ENCODE data around the gene IGSF22.

IGSF22 gene

DNA sequence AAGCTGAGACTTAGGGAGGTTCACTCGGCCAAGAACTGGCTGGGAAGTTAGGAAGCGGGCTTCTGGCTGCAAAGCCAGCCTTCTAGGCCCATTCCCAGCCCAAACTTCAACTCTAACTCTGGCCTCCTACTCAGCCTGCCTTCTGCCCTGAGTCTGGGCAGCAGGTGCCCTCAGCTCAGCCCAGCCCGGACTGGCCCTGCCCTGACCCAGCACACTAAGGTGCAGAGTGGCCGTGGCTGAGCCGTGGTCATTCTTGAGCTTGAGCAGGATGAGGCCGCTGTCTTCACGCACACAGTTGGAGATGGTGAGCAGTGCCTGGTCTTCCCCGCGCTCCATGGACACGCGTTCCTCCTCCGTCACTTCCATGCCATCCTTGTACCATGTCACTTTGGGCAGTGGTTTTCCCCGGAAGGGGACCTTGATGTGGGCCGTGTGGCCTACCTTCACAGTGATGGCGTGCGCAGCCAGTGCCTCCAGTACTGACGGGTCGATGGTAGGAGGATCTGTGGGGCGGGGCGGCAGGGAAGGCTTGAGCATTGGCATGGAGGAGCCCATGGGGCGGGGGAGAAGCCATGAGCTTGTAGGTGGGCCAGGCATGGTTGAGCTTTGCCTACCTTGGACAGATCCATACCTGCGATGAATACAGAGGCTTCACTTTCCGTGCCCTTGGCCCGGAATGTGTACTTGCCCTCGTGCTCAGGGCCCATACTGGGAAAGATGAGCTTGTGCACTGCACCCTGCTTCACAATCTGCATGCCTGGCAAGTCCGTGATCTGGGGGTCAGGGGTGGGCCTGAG, 12.1 kb downstream of the IGSF22 start:
- no peak overlapping the region for H3K4me3 ChIP-seq (ENCODE audit: low read length)
- TF ChIP-seq ZNF274 (IDR thresholded peaks at IDR 0.05; ENCODE audit: low read depth, low read length), result no peak

DNA sequence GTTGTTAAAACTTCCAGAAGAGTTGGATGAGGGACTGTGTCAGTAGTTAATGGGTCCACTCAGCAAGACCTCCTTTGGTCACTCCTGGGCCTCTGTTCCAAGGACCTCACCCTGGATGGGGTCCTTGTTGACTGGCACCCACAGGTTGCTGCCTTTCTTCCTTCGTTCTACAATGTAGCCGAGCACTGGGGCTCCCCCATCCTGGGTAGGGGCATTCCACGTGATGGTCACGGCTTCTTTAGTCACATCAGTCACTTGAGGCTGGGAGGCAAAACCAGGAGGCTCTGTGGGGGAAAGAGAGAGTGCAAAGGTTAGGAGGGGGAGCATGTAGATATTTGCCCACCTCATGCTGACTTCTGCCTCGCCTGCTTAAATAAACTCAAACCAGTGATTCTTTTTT, 15.4 kb downstream of the IGSF22 start:
- TF ChIP-seq ZNF274 (IDR thresholded peaks at IDR 0.05; ENCODE audit: low read depth, low read length), result no peak

GRCh38 chr11:18709414-18709813, 16.6 kb downstream of the IGSF22 start:
- no peak overlapping the region for H3K4me3 ChIP-seq (ENCODE audit: low read length)
- TF ChIP-seq ZNF274 (IDR thresholded peaks at IDR 0.05; ENCODE audit: low read depth, low read length), result no peak

More for the DNA sequence above, 15.4 kb downstream of the IGSF22 start:
- H3K4me3 ChIP-seq (ENCODE audit: low read length), result no peak overlapping the region

GRCh38 chr11:18707811-18708340, 18.1 kb downstream of the IGSF22 start:
- H3K4me3 ChIP-seq (ENCODE audit: low read length), result no peak overlapping the region
- no peak for TF ChIP-seq ZNF274 (IDR thresholded peaks at IDR 0.05; ENCODE audit: low read depth, low read length)

GRCh38 chr11:18706330-18707243, 19.4 kb downstream of the IGSF22 start:
- peak overlapping the region; percentile 25; the same call in 1 of the 2 replicates for H3K4me3 ChIP-seq (ENCODE audit: low read length)
- no peak for TF ChIP-seq ZNF274 (IDR thresholded peaks at IDR 0.05; ENCODE audit: low read depth, low read length)

- TF ChIP-seq ZNF274 (IDR thresholded peaks at IDR 0.05; ENCODE audit: low read depth, low read length), result no peak
- no peak overlapping the region; the same call in 1 of the 2 replicates for H3K4me3 ChIP-seq (ENCODE audit: low read length)
Measured at GRCh38 chr11:18705651-18706281, 20.2 kb downstream of the IGSF22 start.

- H3K4me3 ChIP-seq (ENCODE audit: low read length), result no peak overlapping the region
- no peak for TF ChIP-seq ZNF274 (IDR thresholded peaks at IDR 0.05; ENCODE audit: low read depth, low read length)
Measured at GRCh38 chr11:18704698-18705097, 21.3 kb downstream of the IGSF22 start.

GRCh38 chr11:18704045-18704645, 21.8 kb downstream of the IGSF22 start:
- no peak overlapping the region for H3K4me3 ChIP-seq (ENCODE audit: low read length)

DNA sequence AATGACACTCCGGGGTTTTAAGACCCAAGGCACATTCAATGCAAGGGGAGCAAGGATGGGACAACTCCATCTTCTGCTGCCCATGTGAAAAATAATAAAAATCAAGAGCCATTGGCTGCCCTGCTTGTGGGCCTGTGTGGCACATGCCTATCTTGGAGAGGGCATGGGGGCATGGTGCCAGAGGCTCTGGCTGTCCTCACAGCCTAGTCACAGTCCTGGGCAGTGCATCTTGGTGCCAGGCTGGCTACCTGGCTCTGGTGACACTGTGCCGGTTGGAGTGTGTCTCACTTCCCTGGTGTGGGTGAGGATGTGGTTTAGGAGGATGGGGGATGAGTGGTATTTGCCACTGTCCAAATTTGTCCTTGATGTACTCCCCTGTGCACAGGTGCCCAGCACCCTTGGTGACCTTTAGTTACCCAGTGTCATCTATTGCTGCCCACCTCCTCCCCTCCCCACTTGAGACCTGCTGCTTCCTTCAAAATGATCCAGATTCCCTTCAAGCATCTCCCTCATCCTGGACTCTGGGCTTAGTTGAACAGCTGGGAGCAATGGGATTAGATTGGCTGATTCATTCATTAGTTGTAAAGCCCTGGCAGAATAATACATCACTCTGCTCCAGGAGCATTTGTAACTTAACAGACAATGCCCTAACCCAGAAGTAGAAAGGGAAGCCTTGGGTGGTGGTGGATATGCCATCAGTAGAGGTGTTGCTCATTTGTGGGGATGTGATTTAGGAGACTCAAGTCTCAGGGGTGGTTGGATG, 22.8 kb downstream of the IGSF22 start:
- H3K4me3 ChIP-seq (ENCODE audit: low read length), result no peak overlapping the region
- TF ChIP-seq ZNF274 (IDR thresholded peaks at IDR 0.05; ENCODE audit: low read depth, low read length), result no peak

More at GRCh38 chr11:18704045-18704645, 21.8 kb downstream of the IGSF22 start:
- TF ChIP-seq ZNF274 (IDR thresholded peaks at IDR 0.05; ENCODE audit: low read depth, low read length), result no peak

DNA sequence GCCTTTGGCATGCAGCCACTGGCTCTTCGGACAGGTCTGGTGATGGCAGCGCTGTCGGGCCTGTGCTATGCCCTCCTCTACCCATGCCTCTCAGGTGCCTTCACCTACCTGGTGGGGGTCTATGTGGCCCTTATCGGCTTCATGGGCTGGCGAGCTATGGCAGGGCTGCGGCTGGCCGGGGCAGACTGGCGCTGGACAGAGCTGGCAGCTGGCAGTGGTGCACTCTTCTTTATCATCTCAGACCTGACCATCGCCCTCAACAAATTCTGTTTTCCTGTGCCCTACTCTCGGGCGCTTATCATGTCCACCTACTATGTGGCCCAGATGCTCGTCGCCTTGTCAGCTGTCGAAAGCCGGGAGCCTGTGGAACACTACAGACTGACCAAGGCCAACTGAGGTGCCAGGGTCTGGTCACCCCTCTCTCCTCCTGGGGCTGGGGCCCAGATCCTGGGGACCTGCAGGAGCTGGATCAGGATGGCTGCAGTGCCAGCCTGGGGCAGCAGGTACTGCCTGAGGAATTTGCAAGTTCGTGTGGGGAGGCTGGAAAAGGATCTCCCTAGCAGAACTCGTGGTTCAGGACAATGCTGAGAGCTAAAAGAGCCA, 24.3 kb downstream of the IGSF22 start:
- H3K4me3 ChIP-seq (ENCODE audit: low read length), result no peak overlapping the region
- no peak for TF ChIP-seq ZNF274 (IDR thresholded peaks at IDR 0.05; ENCODE audit: low read depth, low read length)

- no peak for TF ChIP-seq ZNF274 (IDR thresholded peaks at IDR 0.05; ENCODE audit: low read depth, low read length)
- H3K4me3 ChIP-seq (ENCODE audit: low read length), result no peak overlapping the region
Measured at GRCh38 chr11:18700872-18701271, 25.1 kb downstream of the IGSF22 start.

GRCh38 chr11:18700375-18700774, 25.6 kb downstream of the IGSF22 start:
- no peak for TF ChIP-seq ZNF274 (IDR thresholded peaks at IDR 0.05; ENCODE audit: low read depth, low read length)
- no peak overlapping the region for H3K4me3 ChIP-seq (ENCODE audit: low read length)

- no peak overlapping the region for H3K4me3 ChIP-seq (ENCODE audit: low read length)
Measured at GRCh38 chr11:18699848-18700261, 26.1 kb downstream of the IGSF22 start.

More at GRCh38 chr11:18699848-18700261, 26.1 kb downstream of the IGSF22 start:
- no peak for TF ChIP-seq ZNF274 (IDR thresholded peaks at IDR 0.05; ENCODE audit: low read depth, low read length)

All from GM08714 (cell line).